AML-193 (cell line): ENCODE measurements around the gene MALAT1.

ENCODE experiments used
- DNase-seq, 2 experiments: peaks; one replicate each; lab custom pipeline; 2025; lab: John Stamatoyannopoulos, UW

The MALAT1 gene

GRCh38 chr11:65540290-65541092 lies 41.6 kb downstream of the MALAT1 start:
- peak; percentile 80 to 86 for DNase-seq

GRCh38 chr11:65541093-65541982 lies 42.5 kb downstream of the MALAT1 start:
- DNase-seq, result no peak

- DNase-seq, result no peak
These were observed 44.0 kb downstream of the MALAT1 start for GRCh38 chr11:65542738-65543390.

GRCh38 chr11:65545853-65546216 lies 47.0 kb downstream of the MALAT1 start:
- DNase-seq, result no peak

GRCh38 chr11:65546217-65546958 lies 47.5 kb downstream of the MALAT1 start:
- DNase-seq, result peak; percentile 67 to 69

- DNase-seq, result no peak
These were observed 48.7 kb downstream of the MALAT1 start for GRCh38 chr11:65547446-65548125.

GRCh38 chr11:65548395-65548794 lies 49.5 kb downstream of the MALAT1 start:
- no peak for DNase-seq

- DNase-seq, result no peak
These were observed 50.3 kb downstream of the MALAT1 start for GRCh38 chr11:65549096-65549495.

GRCh38 chr11:65551572-65552387 lies 52.9 kb downstream of the MALAT1 start:
- peak; percentile 31 to 35 for DNase-seq

- DNase-seq, result no peak
These were observed 53.6 kb downstream of the MALAT1 start for GRCh38 chr11:65552388-65552951.

GRCh38 chr11:65553301-65554001 lies 54.6 kb downstream of the MALAT1 start:
- peak; percentile 78 to 90 for DNase-seq

GRCh38 chr11:65554057-65554818 lies 55.4 kb downstream of the MALAT1 start:
- no peak for DNase-seq

- DNase-seq, result no peak
These were observed 56.1 kb downstream of the MALAT1 start for GRCh38 chr11:65554842-65555430.

GRCh38 chr11:65555693-65556231 lies 56.9 kb downstream of the MALAT1 start:
- DNase-seq, result peak; percentile 22 to 57
